Neuronal stem cell (in vitro differentiated cells): Measurements from ENCODE around the gene CDC27.

Experiments
- DNase-seq: peaks from one replicate; pipeline ENCODE4 v3.0.0-alpha.2; 2013; ENCODE audit warnings: low spot score
- H2AFZ ChIP-seq: one replicate; pipeline ENCODE4 v1.6.1; 2013; ENCODE audit warnings: mild to moderate bottlenecking, low read length, inconsistent platforms
- H2AK5ac ChIP-seq: 2 replicates; pipeline ENCODE4 v1.6.1; 2013; ENCODE audit warnings: low read depth, mild to moderate bottlenecking, inconsistent platforms, low read length, moderate library complexity, mixed read lengths
- H2BK120ac ChIP-seq: 2 replicates; pipeline ENCODE4 v1.6.1; 2013; ENCODE audit warnings: low read depth, mild to moderate bottlenecking, inconsistent platforms, low read length, moderate library complexity, mixed read lengths
- H2BK12ac ChIP-seq: one replicate; pipeline ENCODE4 v1.6.1; 2013; ENCODE audit warnings: low read length, inconsistent platforms
- H2BK15ac ChIP-seq: 2 replicates; pipeline ENCODE4 v1.6.1; 2013; ENCODE audit warnings: mild to moderate bottlenecking, low read length, inconsistent platforms, mixed read lengths
- H2BK5ac ChIP-seq: one replicate; pipeline ENCODE4 v1.6.1; 2013; ENCODE audit warnings: inconsistent platforms, mild to moderate bottlenecking, low read length, moderate library complexity
- H3K14ac ChIP-seq: one replicate; pipeline ENCODE4 v1.6.1; 2013; ENCODE audit warnings: low read length, inconsistent platforms
- H3K18ac ChIP-seq: 2 replicates; pipeline ENCODE4 v1.6.1; 2013; ENCODE audit warnings: low read length, inconsistent platforms
- H3K23ac ChIP-seq: 2 replicates; pipeline ENCODE4 v1.6.1; 2013; ENCODE audit warnings: low read depth, mild to moderate bottlenecking, mixed read lengths, low read length, inconsistent platforms; ENCODE audit not compliant: poor library complexity
- H3K27ac ChIP-seq: replicated peaks from 3 replicates; pipeline ENCODE4 v1.5.1; 2013; ENCODE audit warnings: low read length, inconsistent platforms
- H3K27me3 ChIP-seq, 3 experiments: 2 replicates each; pipeline ENCODE4 v1.6.1; 2013; ENCODE audit warnings: low read length in 3 of 3, mild to moderate bottlenecking in 2 of 3, inconsistent platforms in 1 of 3, low read depth in 1 of 3, mixed read lengths in 1 of 3, moderate library complexity in 1 of 3; ENCODE audit not compliant: control insufficient read depth in 3 of 3, insufficient read depth in 3 of 3
- H3K36me3 ChIP-seq, 2 donors: replicated peaks in 1 of 2; 2 replicates each; pipeline ENCODE4 v1.6.1; 2013; ENCODE audit warnings: low read length in 2 of 2; ENCODE audit not compliant: control insufficient read depth in 2 of 2, insufficient read depth in 2 of 2
- H3K4ac ChIP-seq: 2 replicates; pipeline ENCODE4 v1.6.1; 2013; ENCODE audit warnings: inconsistent platforms, mild to moderate bottlenecking, low read length, moderate library complexity
- H3K4me1 ChIP-seq, 2 donors: 1 replicate in 1 of 2; 2 replicates in 1 of 2; pipeline ENCODE4 v1.6.1; 2013; ENCODE audit warnings: low read length in 2 of 2, low read depth in 1 of 2; ENCODE audit not compliant: control insufficient read depth in 2 of 2, insufficient read depth in 1 of 2
- H3K4me2 ChIP-seq: one replicate; pipeline ENCODE4 v1.6.1; 2013; ENCODE audit warnings: mild to moderate bottlenecking, low read length, inconsistent platforms; ENCODE audit not compliant: insufficient read depth, poor library complexity, severe bottlenecking
- H3K4me3 ChIP-seq, 2 donors: 2 replicates each; pipeline ENCODE4 v1.5.1; 2013; ENCODE audit warnings: low read length in 2 of 2, mild to moderate bottlenecking in 2 of 2, inconsistent platforms in 1 of 2, moderate library complexity in 1 of 2
- H3K79me1 ChIP-seq: one replicate; pipeline ENCODE4 v1.6.1; 2013; ENCODE audit warnings: low read depth, mild to moderate bottlenecking, inconsistent platforms, low read length, moderate library complexity
- H3K9ac ChIP-seq: one replicate; pipeline ENCODE4 v1.6.1; 2013; ENCODE audit warnings: mild to moderate bottlenecking, low read depth, low read length, inconsistent platforms; ENCODE audit not compliant: poor library complexity
- H3K9me3 ChIP-seq, 2 donors: replicated peaks in 1 of 2; 2 replicates each; pipeline versions ENCODE3 to v1.6.1; 2013; ENCODE audit warnings: low read length in 2 of 2, mild to moderate bottlenecking in 2 of 2, inconsistent platforms in 1 of 2, low read depth in 1 of 2, mixed read lengths in 1 of 2, moderate library complexity in 1 of 2; ENCODE audit not compliant: control insufficient read depth in 2 of 2, insufficient read depth in 1 of 2
- H4K8ac ChIP-seq: one replicate; pipeline ENCODE4 v1.6.1; 2013; ENCODE audit warnings: low read depth, mild to moderate bottlenecking, inconsistent platforms, low read length, moderate library complexity
- H4K91ac ChIP-seq: one replicate; pipeline ENCODE4 v1.6.1; 2013; ENCODE audit warnings: low read length, low read depth, mild to moderate bottlenecking, inconsistent platforms; ENCODE audit not compliant: poor library complexity
- WGBS, 2 donors: extraction: QIAGEN DNeasy Blood & Tissue Kit; methylation state at CpG; one replicate each; pipeline ENCODE4 v1.1.7; 2013; ENCODE audit warnings: missing lambda C conversion rate in 2 of 2, mixed read lengths in 1 of 2; ENCODE audit not compliant: insufficient read length in 2 of 2, insufficient replicate concordance in 1 of 2; ENCODE audit errors: extremely low coverage in 2 of 2; 5-methylcytosine and 5-hydroxymethylcytosine counted together

CDC27 gene

GRCh38 chr17:47223460-47223859, 34.4 kb upstream of the CDC27 start:
- H2BK15ac ChIP-seq = no peak overlapping the region
- no peak for DNase-seq
- H3K4me3 ChIP-seq = no peak overlapping the region
- H3K4me1 ChIP-seq = peaks cover 3 to 12% of the 10 kb centered on the region in 2 donors
- H3K14ac ChIP-seq = no peak overlapping the region
- 100% methylated on average over 2 of the region's 5 CpGs; no CpG with 5 or more reads in 1 of the 2 donors for WGBS, 2 donors
- no peak overlapping the region for H3K9ac ChIP-seq
- H3K18ac ChIP-seq = no peak overlapping the region
- no peak overlapping the region for H2AFZ ChIP-seq
- H4K91ac ChIP-seq = no peak overlapping the region
- no peak overlapping the region for H3K27ac ChIP-seq
- H3K4me2 ChIP-seq = no peak overlapping the region
- no peak overlapping the region for H2BK5ac ChIP-seq
- H3K9me3 ChIP-seq = peaks cover 4 to 10% of the 10 kb centered on the region in 2 donors
- H4K8ac ChIP-seq = no peak overlapping the region
- no peak overlapping the region for H2BK12ac ChIP-seq
- H2BK120ac ChIP-seq = no peak overlapping the region
- no peaks in the 10 kb centered on the region for H3K36me3 ChIP-seq
- H2AK5ac ChIP-seq = no peak overlapping the region
- no peak overlapping the region for H3K23ac ChIP-seq
- H3K27me3 ChIP-seq = peaks cover 0 to 3% (median 0%) of the 10 kb centered on the region in 3 experiments
- H3K79me1 ChIP-seq = no peaks in the 10 kb centered on the region
- no peak overlapping the region for H3K4ac ChIP-seq

GRCh38 chr17:47223007-47223406, 33.9 kb upstream of the CDC27 start:
- Histone ChIP-seq H3K4me2 (no peak overlapping the region), H3K23ac (no peak overlapping the region), H3K36me3 (no peaks in the 10 kb centered on the region), H3K9ac (no peak overlapping the region), H2BK15ac (no peak overlapping the region), H3K9me3 (peaks cover 4 to 10% of the 10 kb centered on the region in 2 donors), H3K27ac (no peak overlapping the region), H4K91ac (no peak overlapping the region), H2BK5ac (no peak overlapping the region), H2AFZ (no peak overlapping the region), H2AK5ac (no peak overlapping the region), H3K4ac (no peak overlapping the region), H3K14ac (no peak overlapping the region), H2BK120ac (no peak overlapping the region), H3K79me1 (no peaks in the 10 kb centered on the region), H3K27me3 (peaks cover 0 to 3% (median 0%) of the 10 kb centered on the region in 3 experiments), H3K4me1 (peaks cover 3 to 12% of the 10 kb centered on the region in 2 donors), H4K8ac (no peak overlapping the region), H3K4me3 (no peak overlapping the region), H2BK12ac (no peak overlapping the region), H3K18ac (no peak overlapping the region)
- whole genome bisulfite sequencing, 2 donors = no CpG with 5 or more reads among the region's 3 CpGs
- DNase-seq = no peak

DNA sequence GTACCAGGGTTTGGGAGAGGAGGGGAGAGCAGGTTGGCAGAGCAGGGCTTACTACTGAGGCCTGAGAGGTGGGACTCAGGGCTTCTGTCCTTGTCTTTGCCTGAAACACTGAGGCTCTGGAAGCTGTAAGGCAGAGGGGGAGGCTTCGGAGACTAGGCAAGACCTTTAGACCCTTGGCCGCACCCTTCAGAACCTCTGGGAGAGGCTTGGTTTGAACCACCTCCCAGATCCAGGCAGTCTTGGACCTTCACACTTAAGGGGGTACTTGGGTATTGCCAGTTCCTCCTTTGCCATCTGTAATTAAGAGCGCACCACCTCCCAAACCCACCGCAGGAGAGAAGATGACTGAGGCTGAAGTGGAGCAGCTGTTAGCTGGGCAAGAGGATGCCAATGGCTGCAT, 33.0 kb upstream of the CDC27 start:
- H4K8ac ChIP-seq = no peak overlapping the region

GRCh38 chr17:47221154-47221553, 32.1 kb upstream of the CDC27 start:
- Histone ChIP-seq H3K9ac (no peak overlapping the region), H3K4me2 (no peak overlapping the region), H3K4ac (no peak overlapping the region), H4K8ac (no peak overlapping the region), H4K91ac (no peak overlapping the region), H3K36me3 (no peaks in the 10 kb centered on the region), H3K27me3 (peaks cover 0 to 3% (median 0%) of the 10 kb centered on the region in 3 experiments), H2AFZ (no peak overlapping the region), H2AK5ac (peak overlapping the region; percentile 76), H3K4me1 (peaks cover 3 to 12% of the 10 kb centered on the region in 2 donors), H2BK12ac (no peak overlapping the region), H2BK15ac (peak overlapping the region; percentile 35), H2BK120ac (no peak overlapping the region), H3K14ac (no peak overlapping the region), H3K18ac (no peak overlapping the region), H3K9me3 (peaks cover 4 to 10% of the 10 kb centered on the region in 2 donors), H3K79me1 (no peaks in the 10 kb centered on the region), H2BK5ac (no peak overlapping the region), H3K23ac (no peak overlapping the region), H3K27ac (no peak overlapping the region), H3K4me3 (no peak overlapping the region)
- DNase-seq = no peak
- no CpG with 5 or more reads among the region's 6 CpGs for WGBS, 2 donors

More for the DNA sequence above, 33.0 kb upstream of the CDC27 start:
- H3K79me1 ChIP-seq = no peaks in the 10 kb centered on the region
- WGBS, 2 donors = no CpG with 5 or more reads among the region's 4 CpGs
- H4K91ac ChIP-seq = no peak overlapping the region
- H2BK12ac ChIP-seq = no peak overlapping the region
- H2AK5ac ChIP-seq = no peak overlapping the region
- no peak overlapping the region for H3K23ac ChIP-seq
- H3K14ac ChIP-seq = no peak overlapping the region
- no peak overlapping the region for H3K4me2 ChIP-seq
- H3K18ac ChIP-seq = peak overlapping the region; percentile 65
- H3K36me3 ChIP-seq = no peaks in the 10 kb centered on the region
- H2BK15ac ChIP-seq = peak overlapping the region; percentile 35
- H3K4me1 ChIP-seq = peaks cover 3 to 12% of the 10 kb centered on the region in 2 donors
- H3K9me3 ChIP-seq = peaks cover 4 to 10% of the 10 kb centered on the region in 2 donors
- no peak overlapping the region for H3K4ac ChIP-seq
- H2BK120ac ChIP-seq = no peak overlapping the region
- no peak overlapping the region for H3K4me3 ChIP-seq
- no peak for DNase-seq
- peak overlapping the region; percentile 12 for H3K9ac ChIP-seq
- H2BK5ac ChIP-seq = no peak overlapping the region
- H3K27ac ChIP-seq = no peak overlapping the region
- H3K27me3 ChIP-seq = peaks cover 0 to 3% (median 0%) of the 10 kb centered on the region in 3 experiments
- no peak overlapping the region for H2AFZ ChIP-seq
